Astrocyte of the cerebellum (primary cell): ENCODE data around the gene ALKBH2.

ENCODE experiments used
- DNase-seq: peaks from one replicate; pipeline ENCODE4 v3.0.0-alpha.2; 2011; ENCODE audit warnings: low read depth
- H3K4me3 ChIP-seq: 2 replicates; pipeline ENCODE4 v1.5.1; 2011; ENCODE audit warnings: mild to moderate bottlenecking, low read depth, low read length, moderate library complexity
- in situ Hi-C: cut with HindIII; loops from 2 replicates; pipeline ENCODE4 v1.10.0; 2017; ENCODE audit warnings: low sequenced_read_pairs
- TF ChIP-seq, protein P1 (sequence below): IDR thresholded peaks from 2 replicates; pipeline ENCODE4 v1.5.1; 2012; ENCODE audit warnings: low read length, low read depth, moderate library complexity, mild to moderate bottlenecking; ENCODE audit errors: missing control alignments

Gene ALKBH2

DNA sequence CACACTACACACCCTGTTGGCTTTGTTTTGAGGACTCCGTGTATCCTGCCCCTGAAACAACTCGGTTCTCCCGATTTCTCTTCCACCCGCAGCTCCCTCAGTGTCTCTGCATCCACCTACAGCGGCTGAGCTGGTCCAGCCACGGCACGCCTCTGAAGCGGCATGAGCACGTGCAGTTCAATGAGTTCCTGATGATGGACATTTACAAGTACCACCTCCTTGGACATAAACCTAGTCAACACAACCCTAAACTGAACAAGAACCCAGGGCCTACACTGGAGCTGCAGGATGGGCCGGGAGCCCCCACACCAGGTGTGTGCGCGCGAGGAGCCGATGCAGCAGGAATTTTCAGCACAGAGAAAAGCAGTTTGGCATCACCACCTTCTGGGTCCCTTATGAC is 10.5 kb downstream of the ALKBH2 start:
- TF ChIP-seq, protein P1, sequence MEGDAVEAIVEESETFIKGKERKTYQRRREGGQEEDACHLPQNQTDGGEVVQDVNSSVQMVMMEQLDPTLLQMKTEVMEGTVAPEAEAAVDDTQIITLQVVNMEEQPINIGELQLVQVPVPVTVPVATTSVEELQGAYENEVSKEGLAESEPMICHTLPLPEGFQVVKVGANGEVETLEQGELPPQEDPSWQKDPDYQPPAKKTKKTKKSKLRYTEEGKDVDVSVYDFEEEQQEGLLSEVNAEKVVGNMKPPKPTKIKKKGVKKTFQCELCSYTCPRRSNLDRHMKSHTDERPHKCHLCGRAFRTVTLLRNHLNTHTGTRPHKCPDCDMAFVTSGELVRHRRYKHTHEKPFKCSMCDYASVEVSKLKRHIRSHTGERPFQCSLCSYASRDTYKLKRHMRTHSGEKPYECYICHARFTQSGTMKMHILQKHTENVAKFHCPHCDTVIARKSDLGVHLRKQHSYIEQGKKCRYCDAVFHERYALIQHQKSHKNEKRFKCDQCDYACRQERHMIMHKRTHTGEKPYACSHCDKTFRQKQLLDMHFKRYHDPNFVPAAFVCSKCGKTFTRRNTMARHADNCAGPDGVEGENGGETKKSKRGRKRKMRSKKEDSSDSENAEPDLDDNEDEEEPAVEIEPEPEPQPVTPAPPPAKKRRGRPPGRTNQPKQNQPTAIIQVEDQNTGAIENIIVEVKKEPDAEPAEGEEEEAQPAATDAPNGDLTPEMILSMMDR = no peak
- no peak for DNase-seq
- no peak overlapping the region for H3K4me3 ChIP-seq
- in situ Hi-C loops = no loop called here

DNA sequence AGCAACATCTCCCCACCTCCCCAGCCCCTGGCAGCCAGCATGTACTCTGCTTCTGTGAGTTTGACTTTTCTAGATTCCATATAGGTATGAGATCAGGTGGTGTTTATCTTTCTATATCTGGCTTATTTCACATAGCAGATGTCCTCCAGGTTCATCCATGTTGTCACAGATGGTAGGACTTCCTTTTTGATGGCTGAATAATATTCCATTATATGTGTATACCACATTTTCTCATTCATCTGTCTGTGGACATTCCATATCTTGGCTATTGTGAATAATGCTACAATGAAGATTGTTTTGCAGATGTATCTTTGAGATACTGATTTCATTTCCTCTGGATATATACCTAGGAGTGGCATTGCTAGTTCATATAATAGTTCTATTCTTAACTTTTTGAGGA is 18.4 kb downstream of the ALKBH2 start:
- H3K4me3 ChIP-seq = no peak overlapping the region
- no peak for DNase-seq
- in situ Hi-C loops = no loop called here
- TF ChIP-seq, protein P1 = no peak

DNA sequence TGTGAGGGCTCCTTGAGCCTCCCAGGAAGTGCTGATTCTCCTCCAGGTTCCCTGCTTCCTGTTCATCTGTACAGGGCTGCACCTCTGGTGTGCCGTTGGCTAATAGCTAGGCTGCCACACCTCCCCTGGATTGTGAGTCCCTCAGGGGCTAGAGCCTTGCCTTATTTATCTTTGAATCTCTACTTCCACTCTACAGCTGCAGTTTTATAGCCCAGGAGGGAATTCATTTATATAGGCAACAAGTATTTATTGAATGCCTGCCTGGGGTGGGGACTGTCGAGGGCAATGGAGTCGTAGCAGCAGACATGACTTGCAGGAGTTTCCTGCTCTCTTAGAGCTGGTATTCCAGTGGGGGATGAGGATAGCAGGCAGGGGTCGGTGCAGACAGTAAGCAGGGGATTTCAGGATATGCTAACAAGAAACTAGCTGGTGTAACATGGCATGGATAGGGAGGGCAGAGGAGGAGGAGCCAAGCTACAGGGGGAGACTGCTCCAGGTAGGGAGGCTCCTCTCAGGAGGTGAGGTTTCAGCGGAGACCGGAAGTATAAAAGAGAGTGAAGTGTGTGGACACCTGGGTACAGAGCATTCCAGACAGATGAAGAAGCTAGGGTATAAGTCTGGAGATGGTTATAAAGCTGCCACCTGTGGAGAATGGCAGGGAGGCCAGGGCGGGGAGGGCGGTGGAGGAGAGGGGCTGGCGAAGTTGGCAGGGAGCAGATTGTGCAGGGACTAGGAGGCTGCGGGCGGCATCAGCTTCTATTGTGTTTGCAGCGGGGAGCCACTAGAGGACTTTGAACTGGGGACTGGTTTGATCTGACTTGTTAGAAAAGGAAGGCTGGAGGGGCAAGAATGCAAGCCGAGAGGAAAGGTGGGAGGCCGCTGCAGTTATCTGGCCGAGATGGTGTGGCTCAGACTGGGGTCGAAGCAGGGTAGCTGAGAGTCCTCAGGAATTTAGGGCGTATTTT is 23.7 kb downstream of the ALKBH2 start:
- no peak overlapping the region for H3K4me3 ChIP-seq
- no peak for DNase-seq
- in situ Hi-C loops = no loop called here
- TF ChIP-seq, protein P1 = no peak

DNA sequence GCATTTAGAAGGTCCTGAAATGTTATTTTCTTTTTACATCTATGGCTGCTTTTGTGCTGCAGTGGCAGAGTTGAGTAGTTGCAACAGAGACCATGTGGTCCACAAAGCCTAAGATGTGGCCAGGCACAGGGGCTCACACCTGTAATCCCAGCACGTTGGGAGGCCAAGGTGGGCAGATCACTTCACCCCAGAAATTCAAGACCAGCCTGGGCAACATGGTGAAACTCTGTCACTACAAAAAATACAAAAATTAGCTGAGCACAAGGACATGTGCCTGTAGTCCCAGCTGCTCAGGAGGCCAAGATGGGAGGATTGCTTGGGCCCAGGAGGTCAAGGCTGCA is 27.4 kb downstream of the ALKBH2 start:
- no peak overlapping the region for H3K4me3 ChIP-seq
- in situ Hi-C loops = no loop called here
- no peak for DNase-seq
- TF ChIP-seq, protein P1 = no peak

DNA sequence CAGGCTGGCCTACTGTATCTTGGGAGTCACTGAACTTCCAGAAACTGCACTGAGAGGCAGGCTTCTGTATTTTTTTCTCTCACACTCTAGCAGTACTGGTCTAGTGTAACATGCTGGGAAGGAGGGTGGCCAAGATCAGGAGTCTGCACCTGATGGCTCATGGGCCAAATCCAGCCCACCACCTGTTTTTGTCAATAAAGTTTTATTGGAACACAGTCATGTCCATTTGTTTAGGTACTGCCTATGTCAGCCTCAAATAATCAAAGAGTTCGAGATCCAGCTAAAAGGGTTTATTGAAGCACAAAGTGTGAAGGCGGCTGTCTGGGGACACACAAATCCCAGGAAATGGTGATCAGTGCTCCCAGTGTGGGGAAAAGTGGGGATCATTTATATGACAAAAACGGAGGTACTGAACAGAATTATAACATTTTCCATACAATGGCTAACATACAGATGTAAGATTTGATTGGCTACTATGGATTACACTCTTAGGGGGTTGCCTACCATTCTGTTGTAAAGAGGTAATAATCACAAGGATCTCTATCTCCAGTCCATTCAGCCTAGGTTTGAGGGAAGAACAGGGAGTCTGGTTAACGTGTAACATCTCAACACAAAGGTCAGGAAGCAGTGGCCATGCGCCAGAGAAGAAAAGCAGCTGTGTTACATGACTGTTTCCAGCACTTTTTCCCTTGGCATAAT is 28.0 kb downstream of the ALKBH2 start:
- in situ Hi-C loops = no loop called here
- DNase-seq = no peak

DNA sequence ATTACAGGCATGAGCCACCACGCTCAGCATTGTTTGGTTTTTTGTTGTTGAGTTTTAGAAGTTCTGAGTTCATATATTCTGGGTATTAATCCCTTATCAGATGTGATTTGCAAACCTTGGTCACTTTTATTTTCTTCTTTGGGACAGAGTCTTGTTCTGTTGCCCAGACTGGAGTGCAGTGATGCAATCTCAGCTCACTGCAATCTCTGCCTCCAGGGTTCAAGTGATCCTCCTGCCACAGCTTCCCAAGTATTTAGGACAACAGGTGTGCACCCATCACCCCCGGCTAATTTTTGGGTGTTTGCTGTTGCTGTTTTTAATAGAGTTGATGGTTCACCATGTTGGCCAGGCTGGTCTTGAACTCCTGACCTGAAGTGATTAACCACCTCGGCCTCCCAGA is 29.1 kb downstream of the ALKBH2 start:
- TF ChIP-seq, protein P1 = no peak
- in situ Hi-C loops = no loop called here
- DNase-seq = no peak
- no peak overlapping the region for H3K4me3 ChIP-seq

More for the DNA sequence above, 28.0 kb downstream of the ALKBH2 start:
- TF ChIP-seq, protein P1 = no peak
- no peak overlapping the region for H3K4me3 ChIP-seq
